ENCODE results near the gene CSF3R. TPM values are rescaled to one million over a fixed set of nuclear protein-coding genes. Genes with fewer than 3 reads are reported as not detected.

Gene CSF3R
- total and polyA plus RNA-seq, 2 experiments from 2014 or later: not detected

DNA sequence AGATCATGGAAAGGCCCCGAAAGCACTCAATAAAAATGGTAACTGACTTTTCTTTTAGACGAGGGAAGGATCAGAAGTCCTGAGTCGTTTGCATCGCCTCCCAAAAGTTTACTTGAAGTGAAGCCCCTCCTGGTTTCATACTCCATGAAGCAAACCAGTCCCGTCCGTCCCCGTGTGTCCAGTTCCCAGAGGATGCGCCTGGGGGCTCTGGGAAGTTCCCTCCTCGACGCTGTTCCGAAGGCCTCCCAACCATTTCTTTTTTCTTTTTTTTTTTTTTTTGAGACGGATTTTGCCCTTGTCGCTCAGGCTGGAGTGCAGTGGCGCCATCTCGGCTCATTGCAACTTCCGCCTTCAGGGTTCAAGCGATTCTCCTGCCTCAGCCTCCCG, 31.8 kb downstream of the CSF3R start:
- H3K79me2 ChIP-seq (replicated peaks; ENCODE audit: insufficient read depth): no peaks in the 10 kb centered on the region
- H3K36me3 ChIP-seq (ENCODE audit: insufficient read depth): peaks cover 9% of the 10 kb centered on the region; the same call in 1 of the 2 replicates
- no peaks in the 10 kb centered on the region; the same call in 1 of the 2 replicates for H3K4me1 ChIP-seq (ENCODE audit: insufficient read depth)
- H3K9me3 Mint-ChIP-seq: no peaks in the 10 kb centered on the region
- peak overlapping the region; percentile 93 for H2AFZ ChIP-seq
- peaks cover 11% of the 10 kb centered on the region for H3K27me3 Mint-ChIP-seq (ENCODE audit: insufficient read depth, low read depth, poor library complexity)
- TF ChIP-seq, protein P1, sequence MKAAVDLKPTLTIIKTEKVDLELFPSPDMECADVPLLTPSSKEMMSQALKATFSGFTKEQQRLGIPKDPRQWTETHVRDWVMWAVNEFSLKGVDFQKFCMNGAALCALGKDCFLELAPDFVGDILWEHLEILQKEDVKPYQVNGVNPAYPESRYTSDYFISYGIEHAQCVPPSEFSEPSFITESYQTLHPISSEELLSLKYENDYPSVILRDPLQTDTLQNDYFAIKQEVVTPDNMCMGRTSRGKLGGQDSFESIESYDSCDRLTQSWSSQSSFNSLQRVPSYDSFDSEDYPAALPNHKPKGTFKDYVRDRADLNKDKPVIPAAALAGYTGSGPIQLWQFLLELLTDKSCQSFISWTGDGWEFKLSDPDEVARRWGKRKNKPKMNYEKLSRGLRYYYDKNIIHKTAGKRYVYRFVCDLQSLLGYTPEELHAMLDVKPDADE (IDR thresholded peaks at IDR 0.05): no peak
- TF ChIP-seq, protein P2, sequence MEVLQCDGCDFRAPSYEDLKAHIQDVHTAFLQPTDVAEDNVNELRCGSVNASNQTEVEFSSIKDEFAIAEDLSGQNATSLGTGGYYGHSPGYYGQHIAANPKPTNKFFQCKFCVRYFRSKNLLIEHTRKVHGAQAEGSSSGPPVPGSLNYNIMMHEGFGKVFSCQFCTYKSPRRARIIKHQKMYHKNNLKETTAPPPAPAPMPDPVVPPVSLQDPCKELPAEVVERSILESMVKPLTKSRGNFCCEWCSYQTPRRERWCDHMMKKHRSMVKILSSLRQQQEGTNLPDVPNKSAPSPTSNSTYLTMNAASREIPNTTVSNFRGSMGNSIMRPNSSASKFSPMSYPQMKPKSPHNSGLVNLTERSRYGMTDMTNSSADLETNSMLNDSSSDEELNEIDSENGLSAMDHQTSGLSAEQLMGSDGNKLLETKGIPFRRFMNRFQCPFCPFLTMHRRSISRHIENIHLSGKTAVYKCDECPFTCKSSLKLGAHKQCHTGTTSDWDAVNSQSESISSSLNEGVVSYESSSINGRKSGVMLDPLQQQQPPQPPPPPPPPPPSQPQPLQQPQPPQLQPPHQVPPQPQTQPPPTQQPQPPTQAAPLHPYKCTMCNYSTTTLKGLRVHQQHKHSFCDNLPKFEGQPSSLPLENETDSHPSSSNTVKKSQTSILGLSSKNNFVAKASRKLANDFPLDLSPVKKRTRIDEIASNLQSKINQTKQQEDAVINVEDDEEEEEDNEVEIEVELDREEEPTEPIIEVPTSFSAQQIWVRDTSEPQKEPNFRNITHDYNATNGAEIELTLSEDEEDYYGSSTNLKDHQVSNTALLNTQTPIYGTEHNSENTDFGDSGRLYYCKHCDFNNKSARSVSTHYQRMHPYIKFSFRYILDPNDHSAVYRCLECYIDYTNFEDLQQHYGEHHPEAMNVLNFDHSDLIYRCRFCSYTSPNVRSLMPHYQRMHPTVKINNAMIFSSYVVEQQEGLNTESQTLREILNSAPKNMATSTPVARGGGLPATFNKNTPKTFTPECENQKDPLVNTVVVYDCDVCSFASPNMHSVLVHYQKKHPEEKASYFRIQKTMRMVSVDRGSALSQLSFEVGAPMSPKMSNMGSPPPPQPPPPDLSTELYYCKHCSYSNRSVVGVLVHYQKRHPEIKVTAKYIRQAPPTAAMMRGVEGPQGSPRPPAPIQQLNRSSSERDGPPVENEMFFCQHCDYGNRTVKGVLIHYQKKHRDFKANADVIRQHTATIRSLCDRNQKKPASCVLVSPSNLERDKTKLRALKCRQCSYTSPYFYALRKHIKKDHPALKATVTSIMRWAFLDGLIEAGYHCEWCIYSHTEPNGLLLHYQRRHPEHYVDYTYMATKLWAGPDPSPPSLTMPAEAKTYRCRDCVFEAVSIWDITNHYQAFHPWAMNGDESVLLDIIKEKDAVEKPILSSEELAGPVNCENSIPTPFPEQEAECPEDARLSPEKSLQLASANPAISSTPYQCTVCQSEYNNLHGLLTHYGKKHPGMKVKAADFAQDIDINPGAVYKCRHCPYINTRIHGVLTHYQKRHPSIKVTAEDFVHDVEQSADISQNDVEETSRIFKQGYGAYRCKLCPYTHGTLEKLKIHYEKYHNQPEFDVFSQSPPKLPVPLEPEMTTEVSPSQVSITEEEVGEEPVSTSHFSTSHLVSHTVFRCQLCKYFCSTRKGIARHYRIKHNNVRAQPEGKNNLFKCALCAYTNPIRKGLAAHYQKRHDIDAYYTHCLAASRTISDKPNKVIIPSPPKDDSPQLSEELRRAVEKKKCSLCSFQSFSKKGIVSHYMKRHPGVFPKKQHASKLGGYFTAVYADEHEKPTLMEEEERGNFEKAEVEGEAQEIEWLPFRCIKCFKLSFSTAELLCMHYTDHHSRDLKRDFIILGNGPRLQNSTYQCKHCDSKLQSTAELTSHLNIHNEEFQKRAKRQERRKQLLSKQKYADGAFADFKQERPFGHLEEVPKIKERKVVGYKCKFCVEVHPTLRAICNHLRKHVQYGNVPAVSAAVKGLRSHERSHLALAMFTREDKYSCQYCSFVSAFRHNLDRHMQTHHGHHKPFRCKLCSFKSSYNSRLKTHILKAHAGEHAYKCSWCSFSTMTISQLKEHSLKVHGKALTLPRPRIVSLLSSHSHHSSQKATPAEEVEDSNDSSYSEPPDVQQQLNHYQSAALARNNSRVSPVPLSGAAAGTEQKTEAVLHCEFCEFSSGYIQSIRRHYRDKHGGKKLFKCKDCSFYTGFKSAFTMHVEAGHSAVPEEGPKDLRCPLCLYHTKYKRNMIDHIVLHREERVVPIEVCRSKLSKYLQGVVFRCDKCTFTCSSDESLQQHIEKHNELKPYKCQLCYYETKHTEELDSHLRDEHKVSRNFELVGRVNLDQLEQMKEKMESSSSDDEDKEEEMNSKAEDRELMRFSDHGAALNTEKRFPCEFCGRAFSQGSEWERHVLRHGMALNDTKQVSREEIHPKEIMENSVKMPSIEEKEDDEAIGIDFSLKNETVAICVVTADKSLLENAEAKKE (CRISPR knock-in tag; IDR thresholded peaks at IDR 0.05): no peak
- TF ChIP-seq CREB1 (CRISPR knock-in tag; IDR thresholded peaks at IDR 0.05; ENCODE audit: low read depth) (no peak), ZNF331 (CRISPR knock-in tag; IDR thresholded peaks at IDR 0.05; ENCODE audit: low read depth) (no peak), EZH2phosphoT487 (IDR thresholded peaks at IDR 0.05; ENCODE audit: unreplicated experiment) (no peak), STAT1 (IDR thresholded peaks at IDR 0.05; ENCODE audit: unreplicated experiment) (no peak), NANOG (IDR thresholded peaks at IDR 0.05; ENCODE audit: borderline replicate concordance) (no peak), POLR2AphosphoS5 (IDR thresholded peaks at IDR 0.05; ENCODE audit: low read depth) (no peak), JUNB (IDR thresholded peaks at IDR 0.05; ENCODE audit: unreplicated experiment) (no peak), EZH2 (IDR thresholded peaks at IDR 0.05; ENCODE audit: low read depth, unreplicated experiment) (no peak), ZNF114 (CRISPR knock-in tag; IDR thresholded peaks at IDR 0.05) (no peak)
- TF ChIP-seq, protein P3, sequence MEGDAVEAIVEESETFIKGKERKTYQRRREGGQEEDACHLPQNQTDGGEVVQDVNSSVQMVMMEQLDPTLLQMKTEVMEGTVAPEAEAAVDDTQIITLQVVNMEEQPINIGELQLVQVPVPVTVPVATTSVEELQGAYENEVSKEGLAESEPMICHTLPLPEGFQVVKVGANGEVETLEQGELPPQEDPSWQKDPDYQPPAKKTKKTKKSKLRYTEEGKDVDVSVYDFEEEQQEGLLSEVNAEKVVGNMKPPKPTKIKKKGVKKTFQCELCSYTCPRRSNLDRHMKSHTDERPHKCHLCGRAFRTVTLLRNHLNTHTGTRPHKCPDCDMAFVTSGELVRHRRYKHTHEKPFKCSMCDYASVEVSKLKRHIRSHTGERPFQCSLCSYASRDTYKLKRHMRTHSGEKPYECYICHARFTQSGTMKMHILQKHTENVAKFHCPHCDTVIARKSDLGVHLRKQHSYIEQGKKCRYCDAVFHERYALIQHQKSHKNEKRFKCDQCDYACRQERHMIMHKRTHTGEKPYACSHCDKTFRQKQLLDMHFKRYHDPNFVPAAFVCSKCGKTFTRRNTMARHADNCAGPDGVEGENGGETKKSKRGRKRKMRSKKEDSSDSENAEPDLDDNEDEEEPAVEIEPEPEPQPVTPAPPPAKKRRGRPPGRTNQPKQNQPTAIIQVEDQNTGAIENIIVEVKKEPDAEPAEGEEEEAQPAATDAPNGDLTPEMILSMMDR (conservative IDR thresholded peaks at IDR 0.05; ENCODE audit: low read depth in 2 of 2): no peak; a peak in 1 of 4 replicates
- TF ChIP-seq, protein P4, sequence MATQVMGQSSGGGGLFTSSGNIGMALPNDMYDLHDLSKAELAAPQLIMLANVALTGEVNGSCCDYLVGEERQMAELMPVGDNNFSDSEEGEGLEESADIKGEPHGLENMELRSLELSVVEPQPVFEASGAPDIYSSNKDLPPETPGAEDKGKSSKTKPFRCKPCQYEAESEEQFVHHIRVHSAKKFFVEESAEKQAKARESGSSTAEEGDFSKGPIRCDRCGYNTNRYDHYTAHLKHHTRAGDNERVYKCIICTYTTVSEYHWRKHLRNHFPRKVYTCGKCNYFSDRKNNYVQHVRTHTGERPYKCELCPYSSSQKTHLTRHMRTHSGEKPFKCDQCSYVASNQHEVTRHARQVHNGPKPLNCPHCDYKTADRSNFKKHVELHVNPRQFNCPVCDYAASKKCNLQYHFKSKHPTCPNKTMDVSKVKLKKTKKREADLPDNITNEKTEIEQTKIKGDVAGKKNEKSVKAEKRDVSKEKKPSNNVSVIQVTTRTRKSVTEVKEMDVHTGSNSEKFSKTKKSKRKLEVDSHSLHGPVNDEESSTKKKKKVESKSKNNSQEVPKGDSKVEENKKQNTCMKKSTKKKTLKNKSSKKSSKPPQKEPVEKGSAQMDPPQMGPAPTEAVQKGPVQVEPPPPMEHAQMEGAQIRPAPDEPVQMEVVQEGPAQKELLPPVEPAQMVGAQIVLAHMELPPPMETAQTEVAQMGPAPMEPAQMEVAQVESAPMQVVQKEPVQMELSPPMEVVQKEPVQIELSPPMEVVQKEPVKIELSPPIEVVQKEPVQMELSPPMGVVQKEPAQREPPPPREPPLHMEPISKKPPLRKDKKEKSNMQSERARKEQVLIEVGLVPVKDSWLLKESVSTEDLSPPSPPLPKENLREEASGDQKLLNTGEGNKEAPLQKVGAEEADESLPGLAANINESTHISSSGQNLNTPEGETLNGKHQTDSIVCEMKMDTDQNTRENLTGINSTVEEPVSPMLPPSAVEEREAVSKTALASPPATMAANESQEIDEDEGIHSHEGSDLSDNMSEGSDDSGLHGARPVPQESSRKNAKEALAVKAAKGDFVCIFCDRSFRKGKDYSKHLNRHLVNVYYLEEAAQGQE (IDR thresholded peaks at IDR 0.05; ENCODE audit: unreplicated experiment): no peak
- peak overlapping the region; percentile 81 for H3K4me3 Mint-ChIP-seq
- H3K27ac Mint-ChIP-seq: peak overlapping the region; percentile 63; the same call in 1 of the 2 replicates
- ATAC-seq (peak; percentile 5), DNase-seq (ENCODE audit: low spot score) (no peak)
- H3F3A ChIP-seq (replicated peaks; ENCODE audit: low read depth): no peaks in the 10 kb centered on the region
- H3K4me3 ChIP-seq: peak overlapping the region; percentile 58
- peak overlapping the region; percentile 80 for H3K27ac ChIP-seq (ENCODE audit: low read depth)
- H3K4me2 ChIP-seq: peak overlapping the region; percentile 85
- H3K4me1 Mint-ChIP-seq: peaks cover 17% of the 10 kb centered on the region
- H4K20me1 ChIP-seq (replicated peaks; ENCODE audit: insufficient read depth): no peaks in the 10 kb centered on the region; the same call in 1 of the 2 replicates
- no peaks in the 10 kb centered on the region for H3K27me3 ChIP-seq (ENCODE audit: insufficient read depth)
- no peaks in the 10 kb centered on the region for H3K9me2 ChIP-seq (ENCODE audit: insufficient read depth)
- peaks cover 15% of the 10 kb centered on the region for H3K36me3 Mint-ChIP-seq (ENCODE audit: low read depth)
